Liver (tissue), 9 donors: ENCODE data around the gene GPA33. TPM values are rescaled to one million over a fixed set of nuclear protein-coding genes. Genes with fewer than 3 reads are reported as not detected.

ENCODE experiments used
- DNase-seq: peaks from one replicate; pipeline ENCODE4 v3.0.0-alpha.2; 2017; ENCODE audit warnings: low spot score
- H3K27ac ChIP-seq, 2 donors: one replicate each; pipeline ENCODE4 v1.7.0; 2013; ENCODE audit warnings: inconsistent platforms in 2 of 2, low read length in 2 of 2, control low read depth in 1 of 2, low read depth in 1 of 2, mild to moderate bottlenecking in 1 of 2
- H3K27me3 ChIP-seq, 4 donors: one replicate each; pipeline versions ENCODE4 v1.6.1 to v1.7.0; 2013; ENCODE audit warnings: low read length in 3 of 4, inconsistent platforms in 1 of 4, mild to moderate bottlenecking in 1 of 4, moderate library complexity in 1 of 4; ENCODE audit not compliant: control insufficient read depth in 4 of 4, insufficient read depth in 4 of 4
- H3K36me3 ChIP-seq, 4 donors: one replicate each; pipeline versions ENCODE4 v1.6.1 to v1.7.0; 2013; ENCODE audit warnings: low read length in 3 of 4, mild to moderate bottlenecking in 3 of 4, low read depth in 1 of 4, moderate library complexity in 1 of 4; ENCODE audit not compliant: control insufficient read depth in 4 of 4, insufficient read depth in 3 of 4
- H3K4me1 ChIP-seq, 4 donors: one replicate each; pipeline versions ENCODE4 v1.6.1 to v1.7.0; 2013; ENCODE audit warnings: low read length in 3 of 4, mild to moderate bottlenecking in 3 of 4, moderate library complexity in 1 of 4; ENCODE audit not compliant: control insufficient read depth in 4 of 4, insufficient read depth in 4 of 4
- H3K4me3 ChIP-seq, 3 donors: one replicate each; pipeline versions ENCODE4 v1.6.1 to v1.7.0; 2013; ENCODE audit warnings: low read length in 3 of 3, control low read depth in 1 of 3, low read depth in 1 of 3, mild to moderate bottlenecking in 1 of 3
- H3K9ac ChIP-seq, 2 donors: one replicate each; pipeline ENCODE4 v1.7.0; 2013; ENCODE audit warnings: low read length in 2 of 2, mild to moderate bottlenecking in 2 of 2, moderate library complexity in 2 of 2, control low read depth in 1 of 2, low read depth in 1 of 2
- H3K9me3 ChIP-seq, 4 donors: one replicate each; pipeline versions ENCODE4 v1.6.1 to v1.7.0; 2013; ENCODE audit warnings: low read length in 3 of 4; ENCODE audit not compliant: control insufficient read depth in 4 of 4
- ATF3 ChIP-seq: IDR thresholded peaks from 2 replicates; pipeline ENCODE4 v1.6.1; 2016; ENCODE audit warnings: antibody characterized with exemption
- FOXA1 ChIP-seq: IDR thresholded peaks from 2 replicates; pipeline ENCODE4 v1.6.1; 2016; ENCODE audit warnings: antibody characterized with exemption
- FOXA2 ChIP-seq: IDR thresholded peaks from 2 replicates; pipeline ENCODE4 v1.6.1; 2016; ENCODE audit warnings: antibody characterized with exemption
- GABPA ChIP-seq, 2 donors: IDR thresholded peaks in 1 of 2; conservative IDR thresholded peaks in 1 of 2; 2 replicates each; pipeline ENCODE4 v1.6.1; 2016; ENCODE audit warnings: antibody characterized with exemption in 2 of 2, mild to moderate bottlenecking in 1 of 2, moderate library complexity in 1 of 2
- HNF4A ChIP-seq, 2 donors: conservative IDR thresholded peaks; 2 replicates each; pipeline ENCODE4 v1.6.1; 2016; ENCODE audit warnings: antibody characterized with exemption in 2 of 2, mild to moderate bottlenecking in 2 of 2
- HNF4G ChIP-seq: IDR thresholded peaks from 2 replicates; pipeline ENCODE4 v1.6.1; 2016; ENCODE audit warnings: antibody characterized with exemption
- JUND ChIP-seq, 2 donors: IDR thresholded peaks; 2 replicates each; pipeline ENCODE4 v1.6.1; 2016; ENCODE audit warnings: antibody characterized with exemption in 2 of 2
- MAX ChIP-seq: IDR thresholded peaks from 2 replicates; pipeline ENCODE4 v1.6.1; 2016; ENCODE audit warnings: antibody characterized with exemption
- NR2F2 ChIP-seq: IDR thresholded peaks from 2 replicates; pipeline ENCODE4 v1.6.1; 2016; ENCODE audit warnings: antibody characterized with exemption
- RAD21 ChIP-seq, 2 donors: IDR thresholded peaks; 2 replicates each; pipeline ENCODE4 v1.6.1; 2016; ENCODE audit warnings: antibody characterized with exemption in 2 of 2, mild to moderate bottlenecking in 2 of 2
- REST ChIP-seq: IDR thresholded peaks from 2 replicates; pipeline ENCODE4 v1.6.1; 2016; ENCODE audit warnings: antibody characterized with exemption, mild to moderate bottlenecking
- SP1 ChIP-seq: IDR thresholded peaks from 2 replicates; pipeline ENCODE4 v1.6.1; 2018; ENCODE audit warnings: antibody characterized with exemption, mild to moderate bottlenecking
- TAF1 ChIP-seq: conservative IDR thresholded peaks from 2 replicates; pipeline ENCODE4 v1.6.1; 2016; ENCODE audit warnings: antibody characterized with exemption, mild to moderate bottlenecking
- ZBTB33 ChIP-seq: IDR thresholded peaks from 2 replicates; pipeline ENCODE4 v1.6.1; 2016; ENCODE audit warnings: antibody characterized with exemption
- WGBS: extraction: QIAGEN DNeasy Blood & Tissue Kit; methylation state at CpG from one replicate; pipeline ENCODE4 v1.1.7; 2013; 5-methylcytosine and 5-hydroxymethylcytosine counted together
- polyA plus RNA-seq, 2 donors: library from polyadenylated mRNA; stranded (reverse) in 1 of 2; unstranded in 1 of 2; fragments of 200-250 nt in 1 of 2; fragments of >200 nt in 1 of 2; fragmentation: Nextera tagmentation in 1 of 2; extraction: Ambion mirVana in 1 of 2; gene quantifications; one replicate each; pipeline versions ENCODE4 v1.2.1 to v1.2.3, GENCODE V29; 2013 to 2015
- total RNA-seq, 2 donors: library from RNA; depleted of rRNA; stranded (reverse); fragments of >200 nt; gene quantifications; one replicate each; pipeline ENCODE4 v1.2.3, GENCODE V29; 2014
- donor health status: healthy.
- donor health status: healthy.
- donor health status: healthy.
- donor health status: healthy.
- donor health status: healthy.

Gene GPA33
- total and polyA plus RNA-seq, 4 donors = 0.03 to 0.19 (median 0.08) TPM; not detected in 1

GRCh38 chr1:167083871-167084270 is 6.3 kb downstream of the GPA33 start (continued):
- TF ChIP-seq REST = no peak
- TF ChIP-seq GABPA (IDR thresholded peaks at IDR 0.05 in 1 of 2, conservative IDR thresholded peaks at IDR 0.05 in 1 of 2) = no peak
- no peak for TF ChIP-seq SP1
- TF ChIP-seq TAF1 = no peak

GRCh38 chr1:167083066-167083665 is 7.0 kb downstream of the GPA33 start:
- Histone ChIP-seq H3K9ac (no peak overlapping the region), H3K27ac (no peak overlapping the region), H3K9me3 (no peaks in the 10 kb centered on the region), H3K27me3 (peaks cover 0 to 4% (median 0%) of the 10 kb centered on the region in 4 donors), H3K4me3 (no peak overlapping the region), H3K4me1 (no peaks in the 10 kb centered on the region), H3K36me3 (no peaks in the 10 kb centered on the region)
- no peak for DNase-seq
- TF ChIP-seq ATF3 (no peak), JUND (IDR thresholded peaks at IDR 0.05) (no peak), ZBTB33 (no peak), FOXA1 (no peak), MAX (no peak), SP1 (no peak), RAD21 (IDR thresholded peaks at IDR 0.05) (no peak), FOXA2 (no peak), HNF4G (no peak), NR2F2 (no peak)
- WGBS = 49% methylated on average over 6 of the region's 6 CpGs

GRCh38 chr1:167082511-167083027 is 7.6 kb downstream of the GPA33 start:
- no peak for DNase-seq
- TF ChIP-seq HNF4A (conservative IDR thresholded peaks at IDR 0.05) = peak in 1 of 2 donors; percentile 10
- no peak for TF ChIP-seq HNF4G
- Histone ChIP-seq H3K4me1 (no peaks in the 10 kb centered on the region), H3K27me3 (peaks cover 0 to 4% (median 0%) of the 10 kb centered on the region in 4 donors), H3K27ac (no peak overlapping the region), H3K4me3 (no peak overlapping the region), H3K36me3 (no peaks in the 10 kb centered on the region), H3K9me3 (no peaks in the 10 kb centered on the region), H3K9ac (no peak overlapping the region)
- WGBS = 56% methylated on average over 11 of the region's 11 CpGs
